ENCODE measurements around the gene CERS6.

GRCh38 chr2:168814939-168815907, 359.2 kb downstream of the CERS6 start:
- TF ChIP-seq, protein P1, sequence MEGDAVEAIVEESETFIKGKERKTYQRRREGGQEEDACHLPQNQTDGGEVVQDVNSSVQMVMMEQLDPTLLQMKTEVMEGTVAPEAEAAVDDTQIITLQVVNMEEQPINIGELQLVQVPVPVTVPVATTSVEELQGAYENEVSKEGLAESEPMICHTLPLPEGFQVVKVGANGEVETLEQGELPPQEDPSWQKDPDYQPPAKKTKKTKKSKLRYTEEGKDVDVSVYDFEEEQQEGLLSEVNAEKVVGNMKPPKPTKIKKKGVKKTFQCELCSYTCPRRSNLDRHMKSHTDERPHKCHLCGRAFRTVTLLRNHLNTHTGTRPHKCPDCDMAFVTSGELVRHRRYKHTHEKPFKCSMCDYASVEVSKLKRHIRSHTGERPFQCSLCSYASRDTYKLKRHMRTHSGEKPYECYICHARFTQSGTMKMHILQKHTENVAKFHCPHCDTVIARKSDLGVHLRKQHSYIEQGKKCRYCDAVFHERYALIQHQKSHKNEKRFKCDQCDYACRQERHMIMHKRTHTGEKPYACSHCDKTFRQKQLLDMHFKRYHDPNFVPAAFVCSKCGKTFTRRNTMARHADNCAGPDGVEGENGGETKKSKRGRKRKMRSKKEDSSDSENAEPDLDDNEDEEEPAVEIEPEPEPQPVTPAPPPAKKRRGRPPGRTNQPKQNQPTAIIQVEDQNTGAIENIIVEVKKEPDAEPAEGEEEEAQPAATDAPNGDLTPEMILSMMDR (conservative IDR thresholded peaks at IDR 0.05 in 1 of 2, IDR thresholded peaks at IDR 0.05 in 1 of 2; ENCODE audit: extremely low read depth in 1 of 2, insufficient read depth in 1 of 2, low read depth in 1 of 2, low read length in 2 of 2), result no peak
- no peak for TF ChIP-seq EZH2 (IDR thresholded peaks at IDR 0.05; ENCODE audit: borderline replicate concordance, low read length)

Measured in mammary epithelial cell (primary cell).